Measurements from ENCODE around the gene GGA2.

GGA2 gene

DNA sequence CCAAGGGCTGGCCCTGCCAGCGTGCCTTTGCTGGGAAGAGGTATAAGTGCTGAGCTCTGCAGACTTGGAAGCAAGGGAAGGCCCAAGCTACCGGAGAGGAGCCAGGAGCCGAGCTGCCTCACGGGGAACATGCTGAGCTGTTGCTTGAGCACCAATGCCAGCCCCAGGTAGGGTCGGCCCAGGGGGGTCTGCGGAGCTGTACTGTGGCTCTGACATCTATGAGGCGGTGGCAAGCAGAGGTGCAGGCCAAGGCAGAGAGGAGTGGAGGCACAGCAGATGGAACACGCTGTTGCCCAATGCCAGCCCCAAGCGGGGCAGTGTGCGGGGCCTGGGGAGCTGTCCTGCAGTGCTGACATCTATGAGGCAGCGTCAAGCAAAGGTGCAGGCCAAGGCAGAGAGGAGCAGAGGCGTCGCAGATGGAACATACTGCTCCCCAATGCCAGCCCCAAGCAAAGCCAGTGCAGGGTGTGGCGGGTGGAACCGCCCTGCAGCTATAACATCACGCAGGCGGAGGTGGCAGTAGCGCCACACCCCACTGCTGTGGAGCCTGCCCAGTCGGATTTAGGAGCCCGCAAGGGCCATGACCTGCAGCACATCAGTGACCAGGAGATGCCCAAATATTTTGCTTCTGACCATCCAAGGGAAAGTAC is 10.0 kb downstream of the GGA2 start:
- Histone ChIP-seq H3K4me3 (ENCODE audit: low read depth in 1 of 2, low read length in 2 of 2) (no peak overlapping the region), H3K36me3 (ENCODE audit: insufficient read depth, low read length) (peaks cover 5% of the 10 kb centered on the region), H3K4me1 (ENCODE audit: insufficient read depth, low read length) (peaks cover 15% of the 10 kb centered on the region), H3K9ac (ENCODE audit: low read length) (no peak overlapping the region), H3K27me3 (ENCODE audit: control insufficient read depth in 1 of 2, insufficient read depth in 2 of 2, low read length in 2 of 2) (no peaks in the 10 kb centered on the region), H3K27ac (ENCODE audit: low read depth, low read length) (no peak overlapping the region), H3K9me3 (ENCODE audit: low read length) (no peaks in the 10 kb centered on the region)

DNA sequence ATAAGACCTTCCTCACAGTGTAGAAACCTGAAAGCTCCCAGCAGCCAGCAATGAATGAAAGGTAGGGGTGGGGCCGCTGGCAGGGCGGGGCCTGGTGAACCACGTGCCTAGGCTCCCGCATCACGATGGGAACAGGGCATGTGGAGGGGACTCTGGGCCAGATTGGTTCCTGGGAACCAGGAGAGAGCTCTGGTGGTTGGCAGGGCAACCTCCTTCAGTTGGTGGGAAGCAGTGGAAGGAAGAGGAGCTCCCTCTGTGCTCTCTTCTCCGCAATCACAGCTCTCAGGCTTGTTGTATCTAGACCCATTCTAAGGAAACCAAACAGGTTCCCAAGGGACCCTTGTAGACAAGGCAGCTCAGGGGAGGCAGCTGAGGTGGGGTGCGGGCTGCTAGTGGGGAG is 10.5 kb downstream of the GGA2 start:
- peaks cover 9% of the 10 kb centered on the region for H3K36me3 ChIP-seq (ENCODE audit: insufficient read depth, low read length)
- no peaks in the 10 kb centered on the region for H3K9me3 ChIP-seq (ENCODE audit: low read length)
- no peak overlapping the region for H3K4me3 ChIP-seq (ENCODE audit: low read depth in 1 of 2, low read length in 2 of 2)
- no peaks in the 10 kb centered on the region for H3K27me3 ChIP-seq (ENCODE audit: control insufficient read depth in 1 of 2, insufficient read depth in 2 of 2, low read length in 2 of 2)
- no peak overlapping the region for H3K27ac ChIP-seq (ENCODE audit: low read depth, low read length)
- peaks cover 9% of the 10 kb centered on the region for H3K4me1 ChIP-seq (ENCODE audit: insufficient read depth, low read length)
- no peak overlapping the region for H3K9ac ChIP-seq (ENCODE audit: low read length)

DNA sequence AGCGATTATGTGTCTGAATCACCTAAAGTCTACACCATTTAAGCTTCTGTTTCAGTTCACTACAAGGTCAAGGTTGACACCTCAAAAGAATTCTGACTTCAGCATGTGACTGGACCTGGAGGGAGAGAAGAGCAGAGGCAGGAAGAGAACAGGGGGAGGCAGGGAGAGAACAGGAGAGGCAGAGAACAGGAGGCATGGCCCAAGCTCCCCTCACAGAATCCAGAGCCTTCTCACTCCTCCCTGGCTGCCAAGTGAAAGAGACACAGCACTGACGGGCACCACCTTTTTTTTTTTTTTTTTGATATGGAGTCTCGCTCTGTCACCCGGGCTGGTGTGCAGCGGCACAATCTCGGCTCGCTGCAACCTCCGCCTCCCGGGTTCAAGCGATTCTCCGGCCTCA is 11.4 kb downstream of the GGA2 start:
- Histone ChIP-seq H3K27me3 (ENCODE audit: control insufficient read depth in 1 of 2, insufficient read depth in 2 of 2, low read length in 2 of 2) (no peaks in the 10 kb centered on the region), H3K27ac (ENCODE audit: low read depth, low read length) (no peak overlapping the region), H3K4me3 (ENCODE audit: low read depth in 1 of 2, low read length in 2 of 2) (no peak overlapping the region), H3K4me1 (ENCODE audit: insufficient read depth, low read length) (no peaks in the 10 kb centered on the region), H3K36me3 (ENCODE audit: insufficient read depth, low read length) (peaks cover 18% of the 10 kb centered on the region), H3K9me3 (ENCODE audit: low read length) (no peaks in the 10 kb centered on the region), H3K9ac (ENCODE audit: low read length) (no peak overlapping the region)

DNA sequence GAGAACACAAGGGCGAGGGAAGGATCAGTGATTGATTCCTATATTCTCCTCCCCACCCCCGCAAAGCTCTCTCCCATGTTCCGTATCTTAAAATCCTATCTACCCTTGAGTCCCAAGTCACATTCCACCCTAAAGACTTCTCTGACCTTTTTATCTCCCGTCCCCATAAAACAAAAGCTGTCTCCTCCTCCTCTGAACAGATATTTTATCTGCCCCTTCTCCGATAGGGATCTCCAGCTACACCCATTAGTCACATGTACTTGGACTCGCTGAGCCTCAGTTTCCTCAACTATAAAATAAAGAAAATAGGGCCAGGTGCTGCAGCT is 12.8 kb downstream of the GGA2 start:
- Histone ChIP-seq H3K27me3 (ENCODE audit: control insufficient read depth in 1 of 2, insufficient read depth in 2 of 2, low read length in 2 of 2) (no peaks in the 10 kb centered on the region), H3K9ac (ENCODE audit: low read length) (no peak overlapping the region), H3K36me3 (ENCODE audit: insufficient read depth, low read length) (peaks cover 32% of the 10 kb centered on the region)

DNA sequence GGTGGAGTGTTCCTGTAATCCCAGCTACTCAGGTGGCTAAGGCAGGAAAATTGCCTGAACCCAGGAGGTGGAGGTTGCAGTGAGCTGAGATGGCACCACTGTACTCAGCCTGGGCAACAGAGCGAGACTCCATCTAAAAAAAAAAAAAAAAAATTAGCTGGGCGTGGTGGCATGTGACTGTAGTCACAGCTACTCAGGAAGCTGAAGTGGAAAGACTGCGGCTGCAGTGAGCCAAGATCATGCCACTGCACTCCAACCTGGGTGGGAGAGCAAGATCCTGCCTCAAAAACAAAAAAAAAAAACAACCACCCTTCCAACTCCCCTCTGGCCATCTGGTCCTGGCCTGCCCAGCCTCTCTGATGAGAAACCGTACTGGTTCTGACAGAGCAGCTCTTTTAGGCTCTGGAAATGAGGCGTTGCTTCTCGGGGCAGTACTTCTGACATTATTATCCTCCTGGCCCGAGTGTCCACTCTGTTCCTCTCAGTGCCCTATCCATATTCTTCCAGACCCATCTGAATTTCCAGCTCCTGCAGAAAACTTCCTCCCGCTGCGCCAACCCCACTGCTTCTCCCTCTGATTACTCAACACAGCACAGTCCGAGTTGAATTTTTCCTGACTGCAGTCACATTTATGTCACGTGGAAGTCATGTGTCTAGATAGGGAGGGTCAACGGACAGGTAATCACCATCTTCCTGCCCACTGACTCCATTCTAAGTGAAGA is 13.3 kb downstream of the GGA2 start:
- H3K9ac ChIP-seq (ENCODE audit: low read length): no peak overlapping the region
- no peak overlapping the region for H3K27ac ChIP-seq (ENCODE audit: low read depth, low read length)
- H3K4me3 ChIP-seq (ENCODE audit: low read depth in 1 of 2, low read length in 2 of 2): no peak overlapping the region
- no peaks in the 10 kb centered on the region for H3K9me3 ChIP-seq (ENCODE audit: low read length)
- H3K4me1 ChIP-seq (ENCODE audit: insufficient read depth, low read length): no peaks in the 10 kb centered on the region
- no peaks in the 10 kb centered on the region for H3K27me3 ChIP-seq (ENCODE audit: control insufficient read depth in 1 of 2, insufficient read depth in 2 of 2, low read length in 2 of 2)
- H3K36me3 ChIP-seq (ENCODE audit: insufficient read depth, low read length): peaks cover 37% of the 10 kb centered on the region

More for the DNA sequence above, 12.8 kb downstream of the GGA2 start:
- Histone ChIP-seq H3K4me3 (ENCODE audit: low read depth in 1 of 2, low read length in 2 of 2) (no peak overlapping the region), H3K27ac (ENCODE audit: low read depth, low read length) (no peak overlapping the region), H3K9me3 (ENCODE audit: low read length) (no peaks in the 10 kb centered on the region), H3K4me1 (ENCODE audit: insufficient read depth, low read length) (no peaks in the 10 kb centered on the region)

DNA sequence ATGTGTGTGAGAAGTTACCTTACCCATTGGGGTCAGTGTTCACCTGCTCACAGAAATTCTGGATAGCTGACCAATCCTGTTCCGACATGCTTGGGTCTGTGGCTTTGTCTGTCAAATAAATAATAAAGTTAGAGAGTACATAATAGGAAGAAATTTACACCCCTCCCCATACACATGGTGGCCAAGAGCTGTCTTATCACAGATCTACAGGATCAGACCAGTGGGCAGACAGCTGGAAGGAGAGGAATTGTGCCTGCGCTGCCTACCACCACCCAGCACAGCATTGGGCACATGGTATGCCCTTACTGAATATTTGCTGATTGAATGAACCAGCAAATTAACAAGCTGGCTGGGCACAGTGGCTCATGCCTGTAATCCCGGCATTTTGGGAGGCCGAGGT is 14.6 kb downstream of the GGA2 start:
- H3K4me3 ChIP-seq (ENCODE audit: low read depth in 1 of 2, low read length in 2 of 2): no peak overlapping the region
- no peaks in the 10 kb centered on the region for H3K4me1 ChIP-seq (ENCODE audit: insufficient read depth, low read length)
- peaks cover 50% of the 10 kb centered on the region for H3K36me3 ChIP-seq (ENCODE audit: insufficient read depth, low read length)
- no peak overlapping the region for H3K27ac ChIP-seq (ENCODE audit: low read depth, low read length)
- H3K9me3 ChIP-seq (ENCODE audit: low read length): no peaks in the 10 kb centered on the region
- H3K27me3 ChIP-seq (ENCODE audit: control insufficient read depth in 1 of 2, insufficient read depth in 2 of 2, low read length in 2 of 2): no peaks in the 10 kb centered on the region
- no peak overlapping the region for H3K9ac ChIP-seq (ENCODE audit: low read length)

DNA sequence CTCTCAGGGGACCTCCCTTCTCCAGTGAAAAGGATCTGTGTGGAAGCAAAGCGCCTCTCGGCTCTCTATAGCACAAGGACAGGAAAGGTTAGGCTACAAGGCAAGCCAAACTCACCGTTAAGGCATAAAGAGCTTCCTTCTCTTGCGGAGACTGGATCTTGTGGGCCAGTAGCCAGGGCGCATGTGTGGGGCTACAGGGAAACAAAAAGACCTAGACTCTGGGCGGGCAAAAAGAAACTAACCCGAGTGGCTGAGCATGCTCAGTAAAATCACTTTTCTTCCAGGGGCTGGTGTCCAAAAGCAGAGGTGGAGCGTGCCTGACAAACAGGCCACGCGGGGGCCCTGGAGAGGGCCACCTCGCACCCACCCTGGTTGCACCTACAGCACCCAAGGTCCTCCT is 16.1 kb downstream of the GGA2 start:
- Histone ChIP-seq H3K27me3 (ENCODE audit: control insufficient read depth in 1 of 2, insufficient read depth in 2 of 2, low read length in 2 of 2) (no peaks in the 10 kb centered on the region), H3K4me3 (ENCODE audit: low read depth in 1 of 2, low read length in 2 of 2) (no peak overlapping the region), H3K4me1 (ENCODE audit: insufficient read depth, low read length) (no peaks in the 10 kb centered on the region), H3K9ac (ENCODE audit: low read length) (no peak overlapping the region), H3K36me3 (ENCODE audit: insufficient read depth, low read length) (peaks cover 62% of the 10 kb centered on the region), H3K27ac (ENCODE audit: low read depth, low read length) (no peak overlapping the region), H3K9me3 (ENCODE audit: low read length) (no peaks in the 10 kb centered on the region)

DNA sequence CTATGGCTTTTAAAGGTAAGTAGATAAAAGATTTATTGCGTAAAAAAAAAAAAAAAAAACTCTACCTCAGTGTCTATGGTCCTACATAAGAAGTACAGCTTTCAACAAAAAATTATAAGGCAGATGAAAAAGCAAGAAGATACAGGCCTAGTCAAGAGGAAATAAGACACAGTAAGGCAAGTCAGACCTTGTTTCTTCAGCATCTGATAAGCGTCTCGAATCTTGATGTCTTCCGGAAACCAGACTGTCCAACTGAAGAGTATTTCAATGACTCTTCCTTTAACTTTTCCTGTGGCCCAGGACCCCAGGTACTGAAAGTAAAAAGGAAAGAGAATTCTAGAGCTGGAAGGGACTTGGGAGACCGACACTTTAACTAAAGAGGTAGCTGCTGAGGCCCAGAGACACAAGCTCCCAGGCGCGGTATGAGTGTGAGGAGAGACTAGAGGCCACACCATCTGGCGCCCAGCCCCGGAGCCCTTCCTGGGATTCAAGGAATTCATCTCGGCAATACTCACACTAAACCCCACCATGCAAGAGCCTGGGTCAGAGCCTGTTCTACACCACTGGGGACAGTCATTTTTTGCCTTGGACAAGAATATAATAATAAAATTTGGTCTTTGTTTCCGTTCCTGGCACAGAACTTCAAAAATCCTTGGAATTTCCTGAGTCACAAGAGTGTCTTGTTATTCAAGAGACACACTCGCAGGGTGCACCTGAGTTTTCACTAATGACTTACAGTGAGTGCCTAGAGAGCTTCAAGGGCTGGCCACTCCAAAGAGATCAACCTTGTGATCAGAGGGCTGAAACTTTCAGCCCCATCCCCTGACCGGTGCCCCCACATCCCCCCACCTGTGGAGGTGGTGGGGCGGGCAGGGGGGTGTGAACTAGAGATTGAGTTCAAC is 18.6 kb downstream of the GGA2 start:
- no peaks in the 10 kb centered on the region for H3K4me1 ChIP-seq (ENCODE audit: insufficient read depth, low read length)
- no peak overlapping the region for H3K9ac ChIP-seq (ENCODE audit: low read length)
- H3K36me3 ChIP-seq (ENCODE audit: insufficient read depth, low read length): peaks cover 85% of the 10 kb centered on the region
- H3K4me3 ChIP-seq (ENCODE audit: low read depth in 1 of 2, low read length in 2 of 2): no peak overlapping the region
- no peaks in the 10 kb centered on the region for H3K9me3 ChIP-seq (ENCODE audit: low read length)
- no peak overlapping the region for H3K27ac ChIP-seq (ENCODE audit: low read depth, low read length)
- H3K27me3 ChIP-seq (ENCODE audit: control insufficient read depth in 1 of 2, insufficient read depth in 2 of 2, low read length in 2 of 2): no peaks in the 10 kb centered on the region

DNA sequence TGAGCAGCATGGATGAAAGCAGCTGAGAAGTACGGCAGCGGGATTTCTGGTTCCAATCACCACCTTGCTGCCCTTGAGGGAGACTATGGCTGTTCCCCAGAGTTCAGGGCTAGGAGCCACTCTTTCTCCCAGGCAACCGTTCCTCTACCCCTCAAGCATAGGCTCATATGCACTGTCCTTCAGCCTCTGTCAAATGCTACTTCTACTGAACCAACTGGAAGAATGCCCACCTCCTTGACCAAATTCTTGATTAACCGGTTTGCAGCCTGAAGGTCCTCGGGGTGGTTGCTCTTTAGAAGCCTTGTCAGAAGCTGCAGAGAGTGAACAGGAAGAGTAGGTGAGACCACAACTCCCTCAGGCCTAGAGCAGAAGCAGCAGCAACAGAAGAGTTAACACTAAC is 23.8 kb downstream of the GGA2 start:
- no peaks in the 10 kb centered on the region for H3K27me3 ChIP-seq (ENCODE audit: control insufficient read depth in 1 of 2, insufficient read depth in 2 of 2, low read length in 2 of 2)
- H3K9me3 ChIP-seq (ENCODE audit: low read length): no peaks in the 10 kb centered on the region
- no peak overlapping the region for H3K4me3 ChIP-seq (ENCODE audit: low read depth in 1 of 2, low read length in 2 of 2)
- H3K4me1 ChIP-seq (ENCODE audit: insufficient read depth, low read length): no peaks in the 10 kb centered on the region
- no peak overlapping the region for H3K9ac ChIP-seq (ENCODE audit: low read length)
- H3K36me3 ChIP-seq (ENCODE audit: insufficient read depth, low read length): peaks cover 90% of the 10 kb centered on the region
- H3K27ac ChIP-seq (ENCODE audit: low read depth, low read length): no peak overlapping the region

DNA sequence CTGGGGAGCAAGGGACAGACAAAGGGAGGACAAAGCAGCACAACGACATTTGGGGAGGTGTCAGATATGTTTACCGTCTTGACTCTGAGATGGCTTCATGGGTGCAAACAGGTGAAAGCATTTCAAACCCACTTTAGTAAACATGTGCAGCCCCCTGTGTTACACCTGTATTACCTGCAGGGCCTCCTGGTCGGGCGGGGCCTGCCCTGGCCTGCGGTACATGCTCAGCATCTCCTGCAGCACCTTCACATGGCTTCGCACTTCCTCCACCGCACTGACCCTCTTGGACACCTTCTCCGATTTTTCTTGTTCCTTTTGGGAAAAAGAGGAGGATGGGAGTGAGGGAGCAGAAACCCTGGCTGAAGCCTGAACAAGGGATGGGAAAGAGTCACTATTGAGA is 24.5 kb downstream of the GGA2 start:
- no peaks in the 10 kb centered on the region for H3K27me3 ChIP-seq (ENCODE audit: control insufficient read depth in 1 of 2, insufficient read depth in 2 of 2, low read length in 2 of 2)
- no peaks in the 10 kb centered on the region for H3K4me1 ChIP-seq (ENCODE audit: insufficient read depth, low read length)

DNA sequence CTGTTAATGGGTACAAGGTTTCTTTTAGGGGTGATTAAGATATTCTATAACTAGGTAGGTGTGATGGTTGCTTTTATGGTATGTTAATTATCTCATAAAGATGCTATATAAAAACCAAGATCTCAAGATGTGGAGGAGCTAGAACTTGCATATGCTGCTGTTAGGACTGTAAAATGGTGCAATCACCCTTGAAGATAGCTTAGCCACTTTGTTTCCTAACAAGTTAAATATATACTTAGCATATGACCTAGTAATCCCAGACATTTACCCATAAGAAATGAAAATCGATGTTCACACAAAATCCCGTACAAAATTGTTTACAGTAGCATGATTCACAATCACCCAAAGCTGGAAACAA is 25.1 kb downstream of the GGA2 start:
- H3K9me3 ChIP-seq (ENCODE audit: low read length): no peaks in the 10 kb centered on the region

More for the DNA sequence above, 24.5 kb downstream of the GGA2 start:
- H3K9me3 ChIP-seq (ENCODE audit: low read length): no peaks in the 10 kb centered on the region
- H3K36me3 ChIP-seq (ENCODE audit: insufficient read depth, low read length): peaks cover 90% of the 10 kb centered on the region
- no peak overlapping the region for H3K27ac ChIP-seq (ENCODE audit: low read depth, low read length)
- H3K4me3 ChIP-seq (ENCODE audit: low read depth in 1 of 2, low read length in 2 of 2): no peak overlapping the region
- no peak overlapping the region for H3K9ac ChIP-seq (ENCODE audit: low read length)

More for the DNA sequence above, 25.1 kb downstream of the GGA2 start:
- peaks cover 93% of the 10 kb centered on the region for H3K36me3 ChIP-seq (ENCODE audit: insufficient read depth, low read length)
- no peak overlapping the region for H3K27ac ChIP-seq (ENCODE audit: low read depth, low read length)
- no peak overlapping the region for H3K4me3 ChIP-seq (ENCODE audit: low read depth in 1 of 2, low read length in 2 of 2)
- H3K27me3 ChIP-seq (ENCODE audit: control insufficient read depth in 1 of 2, insufficient read depth in 2 of 2, low read length in 2 of 2): no peaks in the 10 kb centered on the region
- no peaks in the 10 kb centered on the region for H3K4me1 ChIP-seq (ENCODE audit: insufficient read depth, low read length)
- H3K9ac ChIP-seq (ENCODE audit: low read length): no peak overlapping the region

Data from muscle layer of colon (tissue), 2 donors.